BJ (cell line): Measurements from ENCODE around the gene DLK1. TPM values are rescaled to one million over a fixed set of nuclear protein-coding genes. Genes with fewer than 3 reads are reported as not detected.
A peak's percentile ranks its signal among the peaks of the same experiment; 100 is the strongest.

ENCODE experiments used
- CTCF ChIA-PET: fragments of 350-600 bp; formaldehyde crosslinking; extraction: SDS; loops from one replicate; lab custom pipeline; 2021; ENCODE audit warnings: antibody characterized with exemption, inconsistent platforms; lab: Yijun Ruan, JAX
- POLR2A ChIA-PET: fragments of 300-600 bp; sonication (Branson Sonifier 250); formaldehyde crosslinking; extraction: SDS; loops from one replicate; lab custom pipeline; 2021; ENCODE audit warnings: antibody characterized with exemption; lab: Charles Lee
- DNase-seq: peaks from one replicate; pipeline ENCODE4 v3.0.0-alpha.2; 2011; ENCODE audit warnings: low read depth
- H3K27me3 ChIP-seq: 2 replicates; pipeline ENCODE4 v1.6.0; 2011; ENCODE audit warnings: low read length; ENCODE audit not compliant: control insufficient read depth, insufficient read depth
- H3K36me3 ChIP-seq: 2 replicates; pipeline ENCODE4 v1.5.1; 2011; ENCODE audit warnings: low read length; ENCODE audit not compliant: control insufficient read depth, insufficient read depth
- H3K4me3 ChIP-seq: 2 replicates; pipeline ENCODE4 v1.5.1; 2011; ENCODE audit warnings: low read depth, mild to moderate bottlenecking, control low read depth, low read length
- polyA minus RNA-seq: library from RNA; depleted of rRNA, polyadenylated mRNA; stranded (reverse); fragments of >200 nt; gene quantifications from 2 replicates; pipeline ENCODE4 v1.2.3, GENCODE V29; 2011; rRNA and poly(A)+ RNA removed
- polyA plus RNA-seq: library from polyadenylated mRNA; depleted of rRNA; stranded (reverse); fragments of >200 nt; gene quantifications from 2 replicates; pipeline ENCODE4 v1.2.3, GENCODE V29; 2011; rRNA removed
- TF ChIP-seq, protein P1 (sequence below): IDR thresholded peaks from 2 replicates; pipeline ENCODE4 v1.5.1; 2011; ENCODE audit warnings: low read depth, mild to moderate bottlenecking, control low read depth, inconsistent platforms, low read length, moderate library complexity; ENCODE audit not compliant: insufficient read depth

DLK1 gene
- polyA plus RNA-seq, result not detected in 2 replicates
- 0.15 TPM in 1 of 2 replicates, not detected in the other for polyA minus RNA-seq

DNA sequence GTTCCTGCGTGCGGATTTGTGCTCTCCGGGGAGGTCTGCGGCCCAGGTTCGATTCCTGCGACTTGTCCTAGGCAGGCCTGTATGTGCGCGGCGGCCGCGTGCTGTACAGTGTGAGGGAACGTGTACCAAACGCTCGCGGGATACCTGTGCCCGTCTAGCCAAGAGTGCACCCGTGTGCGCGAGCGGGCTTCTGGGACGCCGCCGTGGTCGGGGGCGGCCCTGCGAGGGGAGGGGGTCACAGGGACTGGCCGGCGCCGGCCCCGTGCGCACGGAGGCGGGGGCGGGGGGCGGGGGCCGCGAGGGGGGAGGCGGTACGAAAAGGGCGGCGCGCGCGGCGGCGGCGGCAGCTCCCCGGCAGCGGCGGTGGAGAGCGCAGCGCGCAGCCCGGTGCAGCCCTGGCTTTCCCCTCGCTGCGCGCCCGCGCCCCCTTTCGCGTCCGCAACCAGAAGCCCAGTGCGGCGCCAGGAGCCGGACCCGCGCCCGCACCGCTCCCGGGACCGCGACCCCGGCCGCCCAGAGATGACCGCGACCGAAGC is at the start of gene DLK1:
DLK1 (plus strand) TSS at position 343 of the 536 bp plus-strand sequence; CDS start at position 520, 177 bp downstream.
- TF ChIP-seq, protein P1, sequence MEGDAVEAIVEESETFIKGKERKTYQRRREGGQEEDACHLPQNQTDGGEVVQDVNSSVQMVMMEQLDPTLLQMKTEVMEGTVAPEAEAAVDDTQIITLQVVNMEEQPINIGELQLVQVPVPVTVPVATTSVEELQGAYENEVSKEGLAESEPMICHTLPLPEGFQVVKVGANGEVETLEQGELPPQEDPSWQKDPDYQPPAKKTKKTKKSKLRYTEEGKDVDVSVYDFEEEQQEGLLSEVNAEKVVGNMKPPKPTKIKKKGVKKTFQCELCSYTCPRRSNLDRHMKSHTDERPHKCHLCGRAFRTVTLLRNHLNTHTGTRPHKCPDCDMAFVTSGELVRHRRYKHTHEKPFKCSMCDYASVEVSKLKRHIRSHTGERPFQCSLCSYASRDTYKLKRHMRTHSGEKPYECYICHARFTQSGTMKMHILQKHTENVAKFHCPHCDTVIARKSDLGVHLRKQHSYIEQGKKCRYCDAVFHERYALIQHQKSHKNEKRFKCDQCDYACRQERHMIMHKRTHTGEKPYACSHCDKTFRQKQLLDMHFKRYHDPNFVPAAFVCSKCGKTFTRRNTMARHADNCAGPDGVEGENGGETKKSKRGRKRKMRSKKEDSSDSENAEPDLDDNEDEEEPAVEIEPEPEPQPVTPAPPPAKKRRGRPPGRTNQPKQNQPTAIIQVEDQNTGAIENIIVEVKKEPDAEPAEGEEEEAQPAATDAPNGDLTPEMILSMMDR, result no peak
- no peak within 1 kb of the TSS for H3K4me3 ChIP-seq
- H3K36me3 ChIP-seq, result no peaks in the 10 kb centered on the region
- peaks cover 48% of the 10 kb centered on the region for H3K27me3 ChIP-seq
- CTCF ChIA-PET, result no interaction called here
- POLR2A ChIA-PET, result no interaction called here
- no peak for DNase-seq

DNA sequence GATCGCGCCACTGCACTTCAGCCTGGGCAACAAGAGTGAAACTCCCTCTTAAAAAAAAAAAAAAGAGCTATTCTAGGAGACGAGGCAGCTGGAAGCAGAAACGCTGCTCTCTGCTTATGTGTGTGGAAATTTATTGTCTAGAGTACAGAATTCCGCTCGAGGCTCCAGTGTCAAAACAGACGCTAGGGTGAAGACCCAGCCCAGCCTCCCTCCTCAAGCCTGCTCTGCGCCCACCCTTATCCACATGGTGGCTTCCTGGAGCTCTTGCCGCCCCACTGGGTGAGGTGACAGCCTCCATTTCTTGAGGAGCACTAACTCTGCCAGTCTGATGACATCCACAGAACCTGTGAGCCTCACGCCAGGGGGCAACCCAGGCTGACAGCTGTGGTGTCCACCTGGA is 49.5 kb upstream of the DLK1 start:
- TF ChIP-seq, protein P1, result no peak
- POLR2A ChIA-PET, result interaction anchor here (0.5 to 0.7 kb wide), 4 partner anchors 24 to 400 kb away, joined by 3 to 7 read pairs (median 5); no protein-coding TSS in a partner anchor
- no peak for DNase-seq
- no peak overlapping the region for H3K4me3 ChIP-seq
- peaks cover 15% of the 10 kb centered on the region for H3K27me3 ChIP-seq
- no peaks in the 10 kb centered on the region for H3K36me3 ChIP-seq
- CTCF ChIA-PET, result interaction anchor here (1.8 to 3.3 kb wide), 3 partner anchors 13 to 31 kb away, joined by 7 to 33 read pairs (median 9); no protein-coding TSS in a partner anchor

DNA sequence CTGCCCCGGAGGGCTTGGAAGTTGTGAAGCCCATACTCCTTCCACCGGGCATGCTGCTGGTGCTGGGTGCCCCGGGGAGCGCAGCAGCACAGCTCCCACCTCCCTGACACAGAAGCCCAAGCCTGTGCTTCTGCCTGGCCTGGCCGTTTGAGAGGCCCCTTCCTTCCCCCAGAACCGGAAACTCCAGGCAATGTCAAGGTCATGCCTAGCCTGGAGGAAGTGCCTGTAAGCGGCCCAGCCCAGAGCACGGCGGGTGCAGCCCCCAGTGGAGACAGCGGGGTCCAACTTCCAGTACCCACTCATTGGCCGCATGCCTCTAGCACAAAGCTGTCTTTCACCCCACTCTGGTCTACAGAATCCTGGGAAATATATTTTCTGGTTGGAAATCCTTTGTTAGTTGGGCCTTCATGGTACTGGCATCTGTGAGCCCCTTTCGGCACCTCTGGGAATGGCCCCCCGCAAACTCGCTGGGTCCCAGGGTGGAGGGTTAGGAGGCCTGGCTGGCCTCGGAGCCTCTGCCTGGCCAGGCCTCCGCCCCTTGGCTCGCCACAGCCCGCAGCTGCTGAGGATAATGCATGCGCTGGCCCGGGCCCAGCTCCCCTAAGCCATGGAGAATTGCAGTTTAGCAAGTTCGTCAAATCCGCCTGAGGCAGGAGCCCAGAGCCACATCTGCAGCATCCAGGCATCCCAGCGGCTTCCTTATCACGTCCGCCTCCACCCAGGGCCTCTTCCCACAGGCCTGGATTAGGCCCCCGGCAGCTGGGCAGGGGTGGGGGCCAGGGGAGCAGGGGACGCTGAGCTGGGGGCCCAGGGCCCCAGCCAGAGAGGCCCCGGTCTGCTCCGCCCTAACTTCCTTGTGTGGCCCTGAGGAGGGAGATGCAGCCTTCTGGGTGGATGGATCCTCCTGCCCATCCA is 48.9 kb upstream of the DLK1 start:
- Histone ChIP-seq H3K36me3 (no peaks in the 10 kb centered on the region), H3K27me3 (peaks cover 9% of the 10 kb centered on the region), H3K4me3 (no peak overlapping the region)
- peak; percentile 53 for DNase-seq
- CTCF ChIA-PET, result interaction anchor here (0.6 to 3.3 kb wide), 7 partner anchors 8 to 260 kb away, joined by 3 to 33 read pairs (median 3); no protein-coding TSS in a partner anchor
- TF ChIP-seq, protein P1, result no peak
- POLR2A ChIA-PET, result interaction anchor here (0.6 to 1.0 kb wide), 3 partner anchors 25 to 149 kb away, joined by 4 to 13 read pairs (median 6); no protein-coding TSS in a partner anchor

DNA sequence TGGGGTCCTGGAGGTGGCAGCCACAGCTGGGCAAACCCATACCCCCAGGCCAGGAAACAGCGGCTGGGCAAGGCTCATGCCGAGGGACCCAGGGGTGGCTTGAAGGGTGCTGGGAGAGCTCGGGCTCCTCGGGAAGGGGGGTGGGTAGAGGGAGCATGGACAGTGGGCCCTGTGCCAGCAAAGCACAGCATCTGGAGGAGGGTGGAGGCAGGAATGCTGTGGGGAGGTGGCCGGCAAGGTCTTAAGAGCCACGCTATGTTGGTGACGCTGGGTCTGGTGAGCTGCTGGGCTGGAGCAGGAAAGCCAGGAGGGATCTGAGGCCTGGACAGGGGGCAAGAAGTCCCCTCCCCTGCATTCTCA is 48.2 kb upstream of the DLK1 start:
- POLR2A ChIA-PET, result interaction anchor here (1.0 kb wide), 1 partner anchor 148 kb away, joined by 13 read pairs; no protein-coding TSS in a partner anchor
- TF ChIP-seq, protein P1, result no peak
- H3K36me3 ChIP-seq, result no peaks in the 10 kb centered on the region
- H3K4me3 ChIP-seq, result no peak overlapping the region
- DNase-seq, result no peak
- H3K27me3 ChIP-seq, result peaks cover 7% of the 10 kb centered on the region
- CTCF ChIA-PET, result interaction anchor here (0.7 to 3.3 kb wide), 5 partner anchors 11 to 162 kb away, joined by 3 to 33 read pairs (median 7); no protein-coding TSS in a partner anchor
